Esophagus squamous epithelium (tissue), 4 donors: ENCODE measurements around the gene ABCB9.

Experiments
- CTCF ChIP-seq, 6 experiments: fragments of 450-650 bp in 4 of 6; fragments of 200-600 bp in 2 of 6; sonication (generic) in 2 of 6; IDR thresholded peaks; one replicate each; pipeline ENCODE4 v1.5.1; 2016 to 2019; ENCODE audit warnings: antibody characterized with exemption in 6 of 6, mild to moderate bottlenecking in 4 of 6, moderate library complexity in 4 of 6
- POLR2A ChIP-seq, 4 donors: fragments of 450-650 bp; IDR thresholded peaks; one replicate each; pipeline ENCODE4 v1.6.1; 2017; ENCODE audit warnings: antibody characterized with exemption in 4 of 4, mild to moderate bottlenecking in 4 of 4, moderate library complexity in 3 of 4

GRCh38 chr12:122884091-122884826 is 82.0 kb downstream of the ABCB9 start:
- TF ChIP-seq CTCF (IDR thresholded peaks at IDR 0.05) (no peak), POLR2A (IDR thresholded peaks at IDR 0.05) (no peak)
